GM21447 (cell line): ENCODE data around the gene ZNF385C.

Source experiments
- ATAC-seq: cut with Tn5 transposase; IDR thresholded peaks from one replicate; pipeline ENCODE4 v1.9.1; 2021; ENCODE audit not compliant: unreplicated experiment

The ZNF385C gene

GRCh38 chr17:42001729-42002128 is 96.5 kb downstream of the ZNF385C start:
- no peak for ATAC-seq

GRCh38 chr17:42000413-42001133 is 97.7 kb downstream of the ZNF385C start:
- ATAC-seq, result no peak

- no peak for ATAC-seq
These were observed 99.8 kb downstream of the ZNF385C start for GRCh38 chr17:41998497-41998896.

- ATAC-seq, result no peak
These were observed 101.5 kb downstream of the ZNF385C start for GRCh38 chr17:41996855-41997164.

GRCh38 chr17:41992576-41992975 is 105.7 kb downstream of the ZNF385C start:
- ATAC-seq, result no peak

GRCh38 chr17:41989702-41990419 is 108.4 kb downstream of the ZNF385C start:
- no peak for ATAC-seq

- no peak for ATAC-seq
These were observed 109.9 kb downstream of the ZNF385C start for GRCh38 chr17:41988418-41988817.

GRCh38 chr17:41987642-41988041 is 110.6 kb downstream of the ZNF385C start:
- no peak for ATAC-seq

- ATAC-seq, result no peak
These were observed 111.6 kb downstream of the ZNF385C start for GRCh38 chr17:41986634-41987033.

GRCh38 chr17:41985919-41986318 is 112.4 kb downstream of the ZNF385C start:
- ATAC-seq, result no peak

GRCh38 chr17:41984454-41984853 is 113.8 kb downstream of the ZNF385C start:
- no peak for ATAC-seq

GRCh38 chr17:41982026-41982760 is 116.1 kb downstream of the ZNF385C start:
- no peak for ATAC-seq

GRCh38 chr17:41977991-41978390 is 120.3 kb downstream of the ZNF385C start:
- ATAC-seq, result no peak

GRCh38 chr17:41976142-41976768 is 122.0 kb downstream of the ZNF385C start:
- ATAC-seq, result no peak
